ENCODE data around the gene RALGAPA1.

GRCh38 chr14:35557221-35557747 lies 251.8 kb downstream of the RALGAPA1 start:
- TF ChIP-seq EP300 (IDR thresholded peaks at IDR 0.05) (no peak), POLR2AphosphoS5 (IDR thresholded peaks at IDR 0.05) (no peak), POLR2A (IDR thresholded peaks at IDR 0.05) (no peak)
- TF ChIP-seq, protein P1, sequence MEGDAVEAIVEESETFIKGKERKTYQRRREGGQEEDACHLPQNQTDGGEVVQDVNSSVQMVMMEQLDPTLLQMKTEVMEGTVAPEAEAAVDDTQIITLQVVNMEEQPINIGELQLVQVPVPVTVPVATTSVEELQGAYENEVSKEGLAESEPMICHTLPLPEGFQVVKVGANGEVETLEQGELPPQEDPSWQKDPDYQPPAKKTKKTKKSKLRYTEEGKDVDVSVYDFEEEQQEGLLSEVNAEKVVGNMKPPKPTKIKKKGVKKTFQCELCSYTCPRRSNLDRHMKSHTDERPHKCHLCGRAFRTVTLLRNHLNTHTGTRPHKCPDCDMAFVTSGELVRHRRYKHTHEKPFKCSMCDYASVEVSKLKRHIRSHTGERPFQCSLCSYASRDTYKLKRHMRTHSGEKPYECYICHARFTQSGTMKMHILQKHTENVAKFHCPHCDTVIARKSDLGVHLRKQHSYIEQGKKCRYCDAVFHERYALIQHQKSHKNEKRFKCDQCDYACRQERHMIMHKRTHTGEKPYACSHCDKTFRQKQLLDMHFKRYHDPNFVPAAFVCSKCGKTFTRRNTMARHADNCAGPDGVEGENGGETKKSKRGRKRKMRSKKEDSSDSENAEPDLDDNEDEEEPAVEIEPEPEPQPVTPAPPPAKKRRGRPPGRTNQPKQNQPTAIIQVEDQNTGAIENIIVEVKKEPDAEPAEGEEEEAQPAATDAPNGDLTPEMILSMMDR (IDR thresholded peaks at IDR 0.05), result no peak

Measured in sigmoid colon (tissue), 4 donors.